GM12891 (cell line): ENCODE data around the gene CYTH4.

Experiments used
- POLR2A ChIP-seq: IDR thresholded peaks from 2 replicates; pipeline ENCODE4 v1.6.1; 2011; ENCODE audit warnings: low read depth, low read length, control low read depth
- POLR2AphosphoS5 ChIP-seq: IDR thresholded peaks from 2 replicates; pipeline ENCODE4 v1.6.1; 2011; ENCODE audit warnings: low read depth, low read length, control low read depth

- TF ChIP-seq POLR2A = no peak
- TF ChIP-seq POLR2AphosphoS5 = no peak
These were observed 19.0 kb downstream of the CYTH4 start for GRCh38 chr22:37301144-37301830.
